PFSK-1 (cell line): ENCODE data around the gene STUM.

ENCODE experiments used
- FOXP2 ChIP-seq: optimal IDR thresholded peaks from 2 replicates; pipeline ENCODE3; 2011; ENCODE audit warnings: borderline replicate concordance, control low read depth, inconsistent platforms; ENCODE audit not compliant: insufficient read depth; ENCODE audit errors: extremely low read length, extremely low read depth
- POLR2AphosphoS5 ChIP-seq: IDR thresholded peaks from 2 replicates; pipeline ENCODE4 v1.6.1; 2012; ENCODE audit warnings: low read depth, mild to moderate bottlenecking, control low read depth, low read length, moderate library complexity
- REST ChIP-seq, 2 experiments: IDR thresholded peaks; 2 replicates each; pipeline versions ENCODE4 v1.6.1 to v1.8.0; 2011 to 2012; ENCODE audit warnings: low read depth in 2 of 2, low read length in 2 of 2, control low read depth in 1 of 2, inconsistent platforms in 1 of 2, mild to moderate bottlenecking in 1 of 2, moderate library complexity in 1 of 2; ENCODE audit not compliant: insufficient read depth in 1 of 2
- SIN3A ChIP-seq: IDR thresholded peaks from 2 replicates; pipeline ENCODE4 v1.6.1; 2012; ENCODE audit warnings: mild to moderate bottlenecking, low read length, moderate library complexity, borderline replicate concordance; ENCODE audit not compliant: insufficient read depth
- TAF1 ChIP-seq: IDR thresholded peaks from 2 replicates; pipeline ENCODE4 v1.6.1; 2012; ENCODE audit warnings: low read length, control low read depth, borderline replicate concordance; ENCODE audit not compliant: insufficient read depth

STUM gene

GRCh38 chr1:226654046-226654667 lies 105.6 kb downstream of the STUM start:
- TF ChIP-seq FOXP2 (no peak), POLR2AphosphoS5 (no peak), SIN3A (no peak), TAF1 (no peak), REST (IDR thresholded peaks at IDR 0.05; ENCODE audit: insufficient read depth in 1 of 2, low read depth in 2 of 2, low read length in 2 of 2) (no peak)

GRCh38 chr1:226654668-226655055 lies 106.1 kb downstream of the STUM start:
- TF ChIP-seq REST (IDR thresholded peaks at IDR 0.05; ENCODE audit: insufficient read depth in 1 of 2, low read depth in 2 of 2, low read length in 2 of 2) = no peak
- no peak for TF ChIP-seq FOXP2
- no peak for TF ChIP-seq SIN3A
- TF ChIP-seq TAF1 = no peak
- no peak for TF ChIP-seq POLR2AphosphoS5

GRCh38 chr1:226655251-226656163 lies 106.9 kb downstream of the STUM start:
- no peak for TF ChIP-seq TAF1
- no peak for TF ChIP-seq SIN3A
- no peak for TF ChIP-seq FOXP2
- TF ChIP-seq POLR2AphosphoS5 = no peak
- no peak for TF ChIP-seq REST (IDR thresholded peaks at IDR 0.05; ENCODE audit: insufficient read depth in 1 of 2, low read depth in 2 of 2, low read length in 2 of 2)

- no peak for TF ChIP-seq SIN3A
- no peak for TF ChIP-seq REST (IDR thresholded peaks at IDR 0.05; ENCODE audit: insufficient read depth in 1 of 2, low read depth in 2 of 2, low read length in 2 of 2)
- no peak for TF ChIP-seq TAF1
- no peak for TF ChIP-seq POLR2AphosphoS5
- TF ChIP-seq FOXP2 = no peak
These were observed 107.6 kb downstream of the STUM start for GRCh38 chr1:226656201-226656600.
